ENCODE data around the gene BLOC1S5. TPM values are rescaled to one million over a fixed set of nuclear protein-coding genes. Genes with fewer than 3 reads are reported as not detected.

The BLOC1S5 gene
- total and polyA plus RNA-seq, 2 of the 13 experiments (the other 11 are each of a cell fraction or from before 2014, with no cell fraction given), result 10.5 to 41.5 TPM

DNA sequence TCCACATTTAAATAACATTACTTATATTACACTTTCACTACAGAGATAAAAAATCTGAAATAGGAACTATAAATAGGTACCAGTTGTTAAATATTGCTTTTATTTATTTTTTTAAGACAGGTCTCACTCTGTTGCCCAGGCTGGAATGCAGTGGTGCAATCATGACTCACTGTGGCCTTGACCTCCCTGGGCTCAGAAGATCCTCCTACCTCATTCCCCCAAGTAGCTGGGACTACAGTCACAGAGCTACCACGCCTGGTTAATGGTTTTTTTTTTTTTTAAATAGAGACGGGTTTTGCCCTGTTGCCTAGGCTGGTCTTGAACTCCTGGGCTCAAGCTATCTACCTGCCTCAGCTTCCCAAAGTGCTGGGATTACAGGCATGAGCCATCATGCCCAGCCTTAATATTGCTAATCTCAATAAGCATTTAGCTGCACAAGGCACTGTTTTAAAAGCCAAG, 20.9 kb upstream of the BLOC1S5 start (continued):
- no peak for TF ChIP-seq NRL (CRISPR knock-in tag; IDR thresholded peaks at IDR 0.05; ENCODE audit: borderline replicate concordance)
- TF ChIP-seq ADNP (CRISPR knock-in tag; IDR thresholded peaks at IDR 0.05), result 0 out of 2 replicates have a peak, but pooled peaks have one; percentile 50
- no peak for TF ChIP-seq DBP (CRISPR knock-in tag; IDR thresholded peaks at IDR 0.05; ENCODE audit: not compliant biosample characterization)
- peak; percentile 87 for TF ChIP-seq KLF6 (CRISPR knock-in tag; IDR thresholded peaks at IDR 0.05)
- TF ChIP-seq DRAP1 (CRISPR knock-in tag; IDR thresholded peaks at IDR 0.05), result peak; percentile 50; the same call in 1 of the 2 replicates
- TF ChIP-seq EEA1 (CRISPR knock-in tag; IDR thresholded peaks at IDR 0.05; ENCODE audit: borderline replicate concordance), result no peak
- TF ChIP-seq UBTF (CRISPR knock-in tag; IDR thresholded peaks at IDR 0.05), result peak; percentile 34; the same call in 1 of the 2 replicates
- TF ChIP-seq ZNF234 (CRISPR knock-in tag; conservative IDR thresholded peaks at IDR 0.05), result no peak
- no peak for TF ChIP-seq ZNF383 (CRISPR knock-in tag; IDR thresholded peaks at IDR 0.05; ENCODE audit: borderline replicate concordance)
- TF ChIP-seq ZUFSP (CRISPR knock-in tag; IDR thresholded peaks at IDR 0.05; ENCODE audit: borderline replicate concordance), result no peak
- TF ChIP-seq ZBTB1 (CRISPR knock-in tag; IDR thresholded peaks at IDR 0.05; ENCODE audit: borderline replicate concordance), result no peak
- TF ChIP-seq XBP1 (CRISPR knock-in tag; IDR thresholded peaks at IDR 0.05), result no peak
- TF ChIP-seq SIN3A (IDR thresholded peaks at IDR 0.05; ENCODE audit: borderline replicate concordance, low read depth, low read length), result no peak
- TF ChIP-seq, protein P1, sequence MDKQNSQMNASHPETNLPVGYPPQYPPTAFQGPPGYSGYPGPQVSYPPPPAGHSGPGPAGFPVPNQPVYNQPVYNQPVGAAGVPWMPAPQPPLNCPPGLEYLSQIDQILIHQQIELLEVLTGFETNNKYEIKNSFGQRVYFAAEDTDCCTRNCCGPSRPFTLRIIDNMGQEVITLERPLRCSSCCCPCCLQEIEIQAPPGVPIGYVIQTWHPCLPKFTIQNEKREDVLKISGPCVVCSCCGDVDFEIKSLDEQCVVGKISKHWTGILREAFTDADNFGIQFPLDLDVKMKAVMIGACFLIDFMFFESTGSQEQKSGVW (CRISPR knock-in tag; IDR thresholded peaks at IDR 0.05; ENCODE audit: borderline replicate concordance), result no peak
- no peak for TF ChIP-seq ZNF431 (CRISPR knock-in tag; IDR thresholded peaks at IDR 0.05; ENCODE audit: borderline replicate concordance, low read depth)
- TF ChIP-seq JDP2 (CRISPR knock-in tag; IDR thresholded peaks at IDR 0.05; ENCODE audit: borderline replicate concordance), result no peak
- no peak for TF ChIP-seq ZNF777 (CRISPR knock-in tag; IDR thresholded peaks at IDR 0.05)
- TF ChIP-seq SMC3 (IDR thresholded peaks at IDR 0.05; ENCODE audit: low read length), result peak; percentile 19; the same call in 1 of the 2 replicates
- TF ChIP-seq FOXO1 (CRISPR knock-in tag; IDR thresholded peaks at IDR 0.05), result peak; percentile 93
- peak; percentile 91; the same call in 1 of the 2 replicates for TF ChIP-seq CBX5 (CRISPR knock-in tag; IDR thresholded peaks at IDR 0.05; ENCODE audit: borderline replicate concordance)
- TF ChIP-seq KAT8 (CRISPR knock-in tag; IDR thresholded peaks at IDR 0.05), result peak; percentile 85
- peak; percentile 55 for TF ChIP-seq GABPB1 (CRISPR knock-in tag; IDR thresholded peaks at IDR 0.05)
- TF ChIP-seq HNRNPK (IDR thresholded peaks at IDR 0.05; ENCODE audit: low read depth, low read length, poor library complexity, severe bottlenecking), result no peak
- TF ChIP-seq MEIS1 (CRISPR knock-in tag; IDR thresholded peaks at IDR 0.05; ENCODE audit: borderline replicate concordance), result no peak
- TF ChIP-seq ISX (CRISPR knock-in tag; conservative IDR thresholded peaks at IDR 0.05), result no peak
- TF ChIP-seq ZNF432 (CRISPR knock-in tag; IDR thresholded peaks at IDR 0.05; ENCODE audit: borderline replicate concordance), result no peak
